GM12801 (cell line): Measurements from ENCODE around the gene C1QTNF9.

Experiments
- CTCF ChIP-seq: IDR thresholded peaks from one replicate; pipeline ENCODE4 v1.5.1; 2011; ENCODE audit warnings: control low read depth; ENCODE audit not compliant: insufficient read length; ENCODE audit errors: extremely low read depth

The C1QTNF9 gene

GRCh38 chr13:24275041-24275440 lies 34.3 kb upstream of the C1QTNF9 start:
- TF ChIP-seq CTCF, result no peak

GRCh38 chr13:24276306-24276705 lies 33.1 kb upstream of the C1QTNF9 start:
- no peak for TF ChIP-seq CTCF

GRCh38 chr13:24276861-24277260 lies 32.5 kb upstream of the C1QTNF9 start:
- no peak for TF ChIP-seq CTCF

GRCh38 chr13:24277761-24278160 lies 31.6 kb upstream of the C1QTNF9 start:
- TF ChIP-seq CTCF, result no peak

- no peak for TF ChIP-seq CTCF
Measured at GRCh38 chr13:24279327-24280110, 29.9 kb upstream of the C1QTNF9 start.

- TF ChIP-seq CTCF, result no peak
Measured at GRCh38 chr13:24280720-24281119, 28.7 kb upstream of the C1QTNF9 start.

- no peak for TF ChIP-seq CTCF
Measured at GRCh38 chr13:24281188-24282008, 28.0 kb upstream of the C1QTNF9 start.
